Ectodermal cell (in vitro differentiated cells): ENCODE measurements around the gene TRAPPC2B.
A peak's percentile ranks its signal among the peaks of the same experiment; 100 is the strongest.
"Not testable (repeated sequence)": the region's sequence is repeated elsewhere in the genome, so short reads cannot be mapped to it uniquely, and the experiment has no call there.

Experiments
- H3K27ac ChIP-seq: 2 replicates; pipeline ENCODE4 v1.7.0; 2013; ENCODE audit warnings: mild to moderate bottlenecking, low read depth, low read length; ENCODE audit not compliant: insufficient read depth, poor library complexity, severe bottlenecking
- H3K27me3 ChIP-seq: 2 replicates; pipeline ENCODE4 v1.7.0; 2013; ENCODE audit warnings: mild to moderate bottlenecking, low read length; ENCODE audit not compliant: insufficient read depth, control insufficient read depth, poor library complexity, severe bottlenecking
- H3K36me3 ChIP-seq: one replicate; pipeline ENCODE4 v1.7.0; 2013; ENCODE audit warnings: low read length; ENCODE audit not compliant: control insufficient read depth, insufficient read depth
- H3K4me1 ChIP-seq: one replicate; pipeline ENCODE4 v1.7.0; 2013; ENCODE audit warnings: low read length; ENCODE audit not compliant: control insufficient read depth, insufficient read depth
- H3K4me3 ChIP-seq: 2 replicates; pipeline ENCODE4 v1.7.0; 2013; ENCODE audit warnings: low read depth, low read length, control low read depth; ENCODE audit not compliant: insufficient read depth
- H3K9me3 ChIP-seq: 2 replicates; pipeline ENCODE4 v1.7.0; 2013; ENCODE audit warnings: mild to moderate bottlenecking, low read length, moderate library complexity; ENCODE audit not compliant: control insufficient read depth
- WGBS, 2 experiments: methylation state at CpG; one replicate each; pipeline ENCODE4 v1.1.7; 2013; ENCODE audit warnings: missing lambda C conversion rate in 2 of 2; 5-methylcytosine and 5-hydroxymethylcytosine counted together

Gene TRAPPC2B

GRCh38 chr19:57366776-57367175 is 3.4 kb downstream of the TRAPPC2B start:
- H3K9me3 ChIP-seq: no peaks in the 10 kb centered on the region
- H3K36me3 ChIP-seq: no peaks in the 10 kb centered on the region
- 94 to 100% methylated on average over 2 of the region's 2 CpGs for WGBS, 2 experiments

DNA sequence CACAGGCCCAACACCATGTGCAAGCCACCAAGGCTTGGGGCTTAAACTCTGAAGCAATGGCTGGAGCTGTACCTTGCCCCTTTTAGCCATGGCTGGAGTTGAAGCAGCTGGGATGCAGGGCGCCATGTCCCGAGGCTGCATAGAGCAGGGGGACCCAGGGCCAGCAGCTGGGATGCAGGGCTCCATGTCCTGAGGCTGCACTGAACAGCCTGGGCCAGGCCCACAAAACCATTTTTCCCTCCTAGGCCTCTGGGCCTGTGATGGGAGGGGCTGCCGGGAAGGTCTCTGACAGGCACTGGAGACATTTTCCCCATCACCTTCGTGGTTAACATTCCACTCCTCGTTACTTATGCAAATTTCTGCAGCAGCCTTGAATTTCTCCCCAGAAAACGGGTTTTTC is 10.8 kb downstream of the TRAPPC2B start:
- H3K4me1 ChIP-seq: no peaks in the 10 kb centered on the region
- H3K27ac ChIP-seq: no peak overlapping the region
- peaks cover 5% of the 10 kb centered on the region for H3K9me3 ChIP-seq
- H3K36me3 ChIP-seq: peaks cover 24% of the 10 kb centered on the region
- no peaks in the 10 kb centered on the region for H3K27me3 ChIP-seq
- 87 to 92% methylated on average over 6 of the region's 6 CpGs for WGBS, 2 experiments
- H3K4me3 ChIP-seq: no peak overlapping the region

More at GRCh38 chr19:57366776-57367175, 3.4 kb downstream of the TRAPPC2B start:
- no peak overlapping the region for H3K27ac ChIP-seq
- H3K4me1 ChIP-seq: peaks cover 3% of the 10 kb centered on the region
- no peak overlapping the region for H3K4me3 ChIP-seq
- no peaks in the 10 kb centered on the region for H3K27me3 ChIP-seq

GRCh38 chr19:57374647-57375046 is 11.3 kb downstream of the TRAPPC2B start:
- H3K27me3 ChIP-seq, H3K4me1 ChIP-seq, H3K27ac ChIP-seq, H3K4me3 ChIP-seq, H3K9me3 ChIP-seq: not testable (repeated sequence)
- WGBS, 2 experiments: 79 to 84% methylated on average over 2 of the region's 2 CpGs
- peaks cover 24% of the 10 kb centered on the region for H3K36me3 ChIP-seq

DNA sequence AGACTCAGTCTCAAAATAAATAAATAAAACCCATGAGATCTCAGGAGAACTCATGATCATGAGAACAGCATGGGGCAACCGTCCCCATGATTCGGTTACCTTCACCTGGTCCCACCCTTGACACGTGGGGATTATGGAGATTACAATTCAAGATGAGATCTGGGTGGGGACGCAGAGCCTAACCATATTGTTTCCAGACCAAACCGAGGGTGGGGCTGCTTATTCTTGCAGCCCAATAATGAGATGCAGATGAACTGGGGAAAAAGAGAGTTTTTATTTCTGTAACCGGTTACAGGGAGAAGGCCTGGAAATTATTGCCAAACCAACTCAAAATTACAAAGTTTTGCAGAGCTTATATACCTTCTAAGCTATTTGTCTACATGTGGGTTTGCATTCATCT is 12.8 kb downstream of the TRAPPC2B start:
- Histone ChIP-seq H3K27ac (no peak overlapping the region), H3K4me1 (no peaks in the 10 kb centered on the region), H3K9me3 (peaks cover 5% of the 10 kb centered on the region), H3K36me3 (peaks cover 24% of the 10 kb centered on the region), H3K4me3 (no peak overlapping the region), H3K27me3 (no peaks in the 10 kb centered on the region)
- 91 to 92% methylated on average over 5 to 6 of the region's 6 CpGs for WGBS, 2 experiments

DNA sequence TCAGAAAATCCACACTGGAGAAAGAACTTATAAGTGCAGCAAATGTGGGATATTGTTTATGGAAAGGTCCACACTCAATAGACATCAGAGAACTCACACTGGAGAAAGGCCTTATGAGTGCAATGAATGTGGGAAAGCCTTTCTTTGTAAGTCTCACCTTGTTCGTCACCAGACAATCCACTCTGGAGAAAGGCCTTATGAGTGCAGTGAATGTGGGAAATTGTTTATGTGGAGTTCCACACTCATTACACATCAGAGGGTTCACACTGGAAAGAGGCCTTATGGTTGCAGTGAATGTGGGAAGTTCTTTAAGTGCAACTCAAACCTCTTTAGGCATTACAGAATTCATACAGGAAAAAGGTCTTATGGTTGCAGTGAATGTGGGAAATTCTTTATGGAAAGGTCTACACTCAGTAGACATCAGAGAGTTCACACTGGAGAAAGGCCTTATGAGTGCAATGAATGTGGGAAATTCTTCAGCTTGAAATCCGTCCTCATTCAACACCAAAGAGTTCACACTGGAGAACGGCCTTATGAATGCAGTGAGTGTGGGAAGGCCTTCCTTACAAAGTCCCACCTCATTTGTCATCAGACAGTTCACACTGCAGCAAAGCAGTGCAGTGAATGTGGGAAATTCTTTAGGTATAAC is 14.3 kb downstream of the TRAPPC2B start:
- 92 to 96% methylated on average over 3 of the region's 3 CpGs for WGBS, 2 experiments
- Histone ChIP-seq H3K27me3 (no peaks in the 10 kb centered on the region), H3K27ac (no peak overlapping the region), H3K9me3 (peaks cover 5% of the 10 kb centered on the region), H3K36me3 (peaks cover 24% of the 10 kb centered on the region), H3K4me3 (no peak overlapping the region), H3K4me1 (no peaks in the 10 kb centered on the region)

DNA sequence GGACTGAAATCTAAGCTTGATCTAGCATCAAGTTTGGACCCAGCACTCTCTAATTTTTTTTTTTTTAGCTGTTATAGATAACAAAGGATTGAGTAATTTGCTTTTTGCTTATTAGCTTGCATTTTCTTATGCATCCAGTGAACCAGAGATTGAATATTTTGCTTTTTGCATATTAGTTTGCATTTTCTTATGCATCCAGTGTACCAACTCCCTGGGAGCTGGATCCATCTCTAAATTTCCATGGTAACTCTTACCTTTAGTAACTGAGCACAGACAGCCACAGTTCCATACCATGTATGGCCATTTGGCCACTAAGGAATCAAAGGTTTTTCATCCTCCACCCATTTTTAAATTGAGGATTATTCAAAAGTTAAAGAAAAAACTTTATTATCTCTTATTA is 17.6 kb downstream of the TRAPPC2B start:
- Histone ChIP-seq H3K4me1 (no peaks in the 10 kb centered on the region), H3K9me3 (no peaks in the 10 kb centered on the region), H3K4me3 (no peak overlapping the region), H3K36me3 (peaks cover 10% of the 10 kb centered on the region), H3K27ac (no peak overlapping the region), H3K27me3 (no peaks in the 10 kb centered on the region)

GRCh38 chr19:57382806-57383488 is 19.6 kb downstream of the TRAPPC2B start:
- H3K27ac ChIP-seq: no peak overlapping the region
- 85 to 88% methylated on average over 6 to 7 of the region's 7 CpGs for WGBS, 2 experiments
- no peaks in the 10 kb centered on the region for H3K9me3 ChIP-seq
- H3K4me3 ChIP-seq: no peak overlapping the region
- no peaks in the 10 kb centered on the region for H3K4me1 ChIP-seq
- peaks cover 7% of the 10 kb centered on the region for H3K27me3 ChIP-seq
- H3K36me3 ChIP-seq: peaks cover under 1% of the 10 kb centered on the region

- no peak overlapping the region for H3K27ac ChIP-seq
- no peaks in the 10 kb centered on the region for H3K36me3 ChIP-seq
- H3K4me1 ChIP-seq: peaks cover 6% of the 10 kb centered on the region
- no peaks in the 10 kb centered on the region for H3K9me3 ChIP-seq
- H3K4me3 ChIP-seq: peak overlapping the region; percentile 96
- 57% methylated on average over 11 of the region's 11 CpGs for WGBS, 2 experiments
- H3K27me3 ChIP-seq: peaks cover 7% of the 10 kb centered on the region
Measured at GRCh38 chr19:57389194-57389729, 25.9 kb downstream of the TRAPPC2B start.

DNA sequence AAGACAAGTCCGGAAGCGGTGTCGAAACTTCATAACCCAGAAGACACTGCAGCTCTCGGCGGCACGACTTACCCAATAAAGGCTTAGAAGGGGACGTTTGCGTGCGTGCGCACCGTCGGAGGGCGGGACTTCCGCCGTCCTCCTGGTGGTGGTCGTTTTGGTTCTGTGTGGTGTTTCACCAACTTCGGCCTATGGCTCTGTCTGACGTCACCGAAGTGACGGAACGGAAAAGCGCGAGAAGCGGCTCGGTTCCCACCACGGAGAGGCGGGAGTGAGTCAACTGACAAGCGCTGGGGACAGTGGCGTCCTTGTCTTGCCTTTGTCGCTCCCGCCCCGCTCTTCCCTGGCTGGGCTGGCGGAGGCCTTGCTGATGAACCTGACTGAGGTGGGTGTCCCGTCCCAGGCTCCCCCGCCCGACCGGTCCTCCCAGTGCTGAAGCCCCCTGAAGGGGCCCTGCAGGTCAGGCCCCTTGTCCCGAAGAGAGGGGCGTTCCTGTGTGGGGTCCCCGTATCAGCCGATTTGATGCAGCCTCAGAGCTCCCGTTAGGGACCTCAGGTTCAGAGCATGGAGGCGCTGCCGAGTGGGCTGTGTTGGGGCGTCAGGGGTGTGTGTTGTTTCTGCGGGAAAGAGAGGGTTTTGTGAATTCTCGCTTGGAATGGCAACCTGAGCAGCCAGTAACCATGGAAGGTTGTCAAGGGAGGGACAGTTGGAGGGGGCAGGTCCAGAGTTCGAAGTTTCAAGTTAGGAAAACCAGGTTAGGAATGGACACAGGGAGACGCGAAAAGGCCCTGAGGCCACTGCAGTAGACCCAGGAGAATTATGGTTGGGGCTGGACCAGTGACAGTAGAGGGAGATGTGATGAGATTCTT is 26.6 kb downstream of the TRAPPC2B start, which contains the start of gene ZNF548:
Gene ZNF548 (plus strand): TSS at position 125 of the 869 bp plus-strand sequence. CDS start 246 bp downstream, at position 371.
- 1% methylated on average over 50 of the region's 50 CpGs for WGBS, 2 experiments
- Histone ChIP-seq H3K9me3 (no peaks in the 10 kb centered on the region), H3K4me3 (peak within 1 kb of the TSS; percentile 96), H3K36me3 (peaks cover 3% of the 10 kb centered on the region), H3K27ac (peak within 1 kb of the TSS; percentile 99), H3K4me1 (peaks cover 6% of the 10 kb centered on the region), H3K27me3 (peaks cover 7% of the 10 kb centered on the region)

DNA sequence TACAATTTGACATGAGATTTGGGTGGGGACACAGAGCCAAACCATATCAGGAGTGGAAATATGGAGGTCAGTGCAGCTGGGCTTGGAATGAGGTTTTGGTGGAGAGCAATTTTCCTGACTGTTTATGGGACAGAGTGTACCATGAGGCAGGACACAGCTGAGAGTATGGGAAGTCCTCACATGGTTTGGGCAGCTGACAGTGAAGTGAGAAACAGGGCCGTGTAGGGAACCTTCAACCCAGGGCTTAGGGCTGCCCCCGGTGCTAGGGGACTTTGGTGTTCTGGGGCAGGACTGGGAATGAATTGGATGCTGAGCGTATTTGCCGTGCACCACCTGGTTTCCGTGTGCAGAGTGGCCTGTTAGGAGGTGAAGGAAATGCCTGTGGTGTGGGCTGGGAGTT is 32.4 kb downstream of the TRAPPC2B start:
- Histone ChIP-seq H3K4me1 (peaks cover 2% of the 10 kb centered on the region), H3K27ac (no peak overlapping the region), H3K36me3 (peaks cover 32% of the 10 kb centered on the region), H3K9me3 (no peaks in the 10 kb centered on the region), H3K4me3 (no peak overlapping the region), H3K27me3 (no peaks in the 10 kb centered on the region)
- WGBS, 2 experiments: 93 to 96% methylated on average over 5 of the region's 5 CpGs
